ENCODE data around the gene ADTRP. TPM values are rescaled to one million over a fixed set of nuclear protein-coding genes. Genes with fewer than 3 reads are reported as not detected.

ADTRP gene
- total and polyA plus RNA-seq, 12 donors: 0.20 to 1.1 (median 0.35) TPM; not detected in 5

DNA sequence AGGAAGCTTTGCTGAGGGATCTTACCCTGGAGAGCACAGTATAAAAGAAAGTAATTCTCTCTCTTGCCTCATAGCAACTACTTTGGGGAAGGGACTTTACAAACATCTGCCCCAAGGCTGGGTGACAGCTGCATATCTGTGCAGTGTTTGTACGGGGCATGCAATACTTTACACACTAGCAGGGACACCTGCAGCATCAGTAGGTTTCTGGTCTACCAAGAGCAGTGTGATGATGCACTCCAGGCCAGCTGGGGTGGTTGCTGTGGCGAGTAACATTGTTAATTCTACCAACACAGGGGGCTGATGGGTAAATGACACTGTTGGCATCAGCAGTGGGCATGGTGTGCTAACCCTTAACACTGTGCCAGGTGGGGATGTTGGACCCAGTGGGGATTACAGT, 48.0 kb downstream of the ADTRP start:
- no peak for DNase-seq
- Histone ChIP-seq H3K27ac (no peak overlapping the region), H3K4me3 (no peak overlapping the region), H3K27me3 (no peaks in the 10 kb centered on the region), H3K36me3 (replicated peaks in 1 of 2) (no peaks in the 10 kb centered on the region), H3K9me3 (replicated peaks in 1 of 3) (no peaks in the 10 kb centered on the region), H3K4me1 (replicated peaks in 1 of 2) (no peaks in the 10 kb centered on the region)
- intact Hi-C loops (cut with DNase I): no loop called here
- 75 to 88% (median 83%) methylated on average over 2 of the region's 2 CpGs for WGBS, 4 donors
- no peak for TF ChIP-seq CTCF (IDR thresholded peaks at IDR 0.05)
- TF ChIP-seq POLR2A (IDR thresholded peaks at IDR 0.05): no peak

DNA sequence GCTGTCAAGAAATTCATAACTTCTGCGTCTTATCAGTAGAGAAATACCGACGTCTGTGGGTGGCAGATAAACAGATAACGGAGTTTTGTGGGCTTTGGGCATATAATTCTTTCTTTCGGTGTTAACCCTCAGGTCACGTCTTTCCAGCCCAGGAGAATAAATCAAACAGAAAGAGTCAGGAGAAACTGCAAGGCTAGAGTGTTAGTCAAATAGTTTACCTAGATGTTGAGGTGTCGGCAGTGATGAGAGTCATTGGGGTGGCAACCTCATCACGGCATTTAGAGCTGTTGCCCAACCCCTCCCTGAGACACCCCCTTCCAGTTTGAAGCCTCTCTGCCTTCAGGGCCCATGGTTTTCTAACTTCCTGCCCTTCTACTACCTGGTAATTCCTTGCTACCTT, 49.5 kb downstream of the ADTRP start:
- H3K27me3 ChIP-seq: no peaks in the 10 kb centered on the region
- intact Hi-C loops (cut with DNase I): no loop called here
- H3K36me3 ChIP-seq (replicated peaks in 1 of 2): no peaks in the 10 kb centered on the region
- H3K4me3 ChIP-seq: no peak overlapping the region
- DNase-seq: no peak
- no peak overlapping the region for H3K27ac ChIP-seq
- H3K4me1 ChIP-seq (replicated peaks in 1 of 2): no peaks in the 10 kb centered on the region
- TF ChIP-seq CTCF (IDR thresholded peaks at IDR 0.05): no peak
- no peak for TF ChIP-seq POLR2A (IDR thresholded peaks at IDR 0.05)
- 72 to 83% (median 81%) methylated on average over 8 of the region's 8 CpGs for WGBS, 4 donors
- H3K9me3 ChIP-seq (replicated peaks in 1 of 3): no peaks in the 10 kb centered on the region

GRCh38 chr6:11727998-11728961, 50.3 kb downstream of the ADTRP start:
- Histone ChIP-seq H3K4me1 (replicated peaks in 1 of 2) (no peaks in the 10 kb centered on the region), H3K27me3 (no peaks in the 10 kb centered on the region), H3K36me3 (replicated peaks in 1 of 2) (no peaks in the 10 kb centered on the region), H3K4me3 (no peak overlapping the region), H3K9me3 (replicated peaks in 1 of 3) (no peaks in the 10 kb centered on the region), H3K27ac (no peak overlapping the region)
- intact Hi-C loops (cut with DNase I): no loop called here
- no peak for DNase-seq
- 76 to 86% (median 80%) methylated on average over 11 of the region's 11 CpGs for WGBS, 4 donors
- TF ChIP-seq CTCF (IDR thresholded peaks at IDR 0.05) (no peak), POLR2A (IDR thresholded peaks at IDR 0.05) (no peak)

DNA sequence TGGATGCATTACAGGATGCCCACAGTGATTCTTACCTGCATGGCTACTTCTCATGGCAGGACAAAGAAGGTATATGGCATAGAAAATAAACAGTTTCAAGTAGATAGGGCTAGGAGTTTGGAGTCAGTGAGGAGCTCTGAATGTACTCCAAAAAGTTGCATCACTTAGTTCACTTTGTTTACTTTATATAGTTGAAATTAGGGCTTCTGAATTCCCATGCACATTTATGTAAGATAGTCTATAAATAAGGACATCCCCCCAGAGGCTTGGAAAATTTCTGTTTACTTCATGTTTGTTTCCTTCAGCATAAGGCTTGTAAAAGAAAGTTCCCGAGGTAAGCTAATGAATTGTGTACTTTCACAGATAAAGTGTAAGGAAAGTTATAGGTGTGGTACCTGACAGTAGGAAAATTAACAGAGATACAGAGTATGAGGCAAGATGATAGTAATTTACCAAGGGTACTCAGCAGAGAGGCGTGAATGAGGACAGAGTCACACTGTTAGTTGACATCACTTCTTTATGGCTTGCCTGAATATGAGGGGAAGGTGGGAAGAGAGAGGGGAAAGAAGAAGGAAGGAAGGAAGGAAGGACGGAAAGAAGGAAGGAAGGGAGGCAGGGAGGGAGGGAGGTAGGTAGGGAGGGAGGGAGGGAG, 51.1 kb downstream of the ADTRP start:
- Histone ChIP-seq H3K4me3 (no peak overlapping the region), H3K4me1 (replicated peaks in 1 of 2) (no peaks in the 10 kb centered on the region), H3K9me3 (replicated peaks in 1 of 3) (no peaks in the 10 kb centered on the region), H3K27me3 (no peaks in the 10 kb centered on the region), H3K36me3 (replicated peaks in 1 of 2) (no peaks in the 10 kb centered on the region), H3K27ac (no peak overlapping the region)
- no peak for TF ChIP-seq POLR2A (IDR thresholded peaks at IDR 0.05)
- TF ChIP-seq CTCF (IDR thresholded peaks at IDR 0.05): no peak
- DNase-seq: no peak
- 65 to 73% (median 70%) methylated on average over 3 of the region's 3 CpGs for WGBS, 4 donors
- intact Hi-C loops (cut with DNase I): no loop called here
